WTC11 (cell line): Measurements from ENCODE around the gene PTP4A2. TPM values are rescaled to one million over a fixed set of nuclear protein-coding genes. Genes with fewer than 3 reads are reported as not detected.

Experiments
- ATAC-seq: fragments of 200-7000 bp; cut with Tn5 transposase; 2 replicates; pipeline ENCODE4 v1.10.0; 2021; ENCODE audit warnings: mild to moderate bottlenecking, moderate library complexity
- CTCF ChIA-PET: fragments of 300-600 bp; sonication (Branson Sonifier 250); formaldehyde crosslinking; loops from one replicate; lab custom pipeline; 2021; ENCODE audit warnings: antibody characterized with exemption; lab: Charles Lee
- POLR2A ChIA-PET: fragments of 350-600 bp; sonication (Branson Sonifier 250); formaldehyde crosslinking; loops from one replicate; lab custom pipeline; 2021; ENCODE audit warnings: antibody characterized with exemption; lab: Charles Lee
- DNase-seq: peaks from one replicate; pipeline ENCODE4 v3.0.0; 2021; ENCODE audit warnings: low spot score
- H3K27ac Mint-ChIP-seq: 2 replicates; pipeline ENCODE4 v1.8.0; 2021; ENCODE audit warnings: mixed read lengths
- H3K27me3 Mint-ChIP-seq: 2 replicates; pipeline ENCODE4 v1.8.0; 2021; ENCODE audit warnings: low read depth, mild to moderate bottlenecking, moderate library complexity, mixed read lengths
- H3K36me3 Mint-ChIP-seq: 2 replicates; pipeline ENCODE4 v1.8.0; 2021; ENCODE audit warnings: mixed read lengths
- H3K4me1 Mint-ChIP-seq: 2 replicates; pipeline ENCODE4 v1.8.0; 2022; ENCODE audit warnings: mixed read lengths
- H3K4me3 Mint-ChIP-seq: 2 replicates; pipeline ENCODE4 v1.8.0; 2021; ENCODE audit warnings: mild to moderate bottlenecking, moderate library complexity, mixed read lengths
- H3K9me3 Mint-ChIP-seq: 2 replicates; pipeline ENCODE4 v1.8.0; 2021; ENCODE audit warnings: mixed read lengths
- AR ChIP-seq: fragments of 250-450 bp; sonication (Bioruptor Pico); IDR thresholded peaks from 2 replicates; pipeline ENCODE4 v1.9.0; 2021; ENCODE audit warnings: mild to moderate bottlenecking
- ARID4B ChIP-seq: sonication (generic); formaldehyde crosslinking; IDR thresholded peaks from 2 replicates; pipeline ENCODE4 v1.8.0; 2023; ENCODE audit warnings: missing genetic modification reagents, mild to moderate bottlenecking, borderline replicate concordance
- ATF1 ChIP-seq: sonication (generic); formaldehyde crosslinking; IDR thresholded peaks from 2 replicates; pipeline ENCODE4 v1.8.1; 2023; ENCODE audit warnings: mild to moderate bottlenecking, moderate library complexity, missing genetic modification reagents
- ATF6 ChIP-seq: sonication (generic); formaldehyde crosslinking; IDR thresholded peaks from 2 replicates; pipeline ENCODE4 v1.8.1; 2023; ENCODE audit warnings: mild to moderate bottlenecking, missing genetic modification reagents
- CREB1 ChIP-seq: sonication (generic); formaldehyde crosslinking; IDR thresholded peaks from 2 replicates; pipeline ENCODE4 v1.8.0; 2023; ENCODE audit warnings: mild to moderate bottlenecking, missing genetic modification reagents
- E2F4 ChIP-seq: sonication (generic); formaldehyde crosslinking; IDR thresholded peaks from 2 replicates; pipeline ENCODE4 v1.8.1; 2022; ENCODE audit warnings: low read depth, mild to moderate bottlenecking, moderate library complexity, missing genetic modification reagents, borderline replicate concordance
- ELF4 ChIP-seq: sonication (generic); formaldehyde crosslinking; IDR thresholded peaks from 2 replicates; pipeline ENCODE4 v1.8.1; 2022; ENCODE audit warnings: low read depth, mild to moderate bottlenecking, moderate library complexity, missing genetic modification reagents
- ERG ChIP-seq: fragments of 250-450 bp; sonication (Bioruptor Pico); IDR thresholded peaks from 2 replicates; pipeline ENCODE4 v1.8.0; 2021; ENCODE audit warnings: mild to moderate bottlenecking
- FOXP1 ChIP-seq: sonication (generic); formaldehyde crosslinking; IDR thresholded peaks from 2 replicates; pipeline ENCODE4 v1.8.0; 2022; ENCODE audit warnings: missing genetic modification reagents, mild to moderate bottlenecking, moderate library complexity, borderline replicate concordance
- FOXP4 ChIP-seq: sonication (generic); formaldehyde crosslinking; IDR thresholded peaks from 2 replicates; pipeline ENCODE4 v1.8.0; 2022; ENCODE audit warnings: mild to moderate bottlenecking, missing genetic modification reagents
- NFE2L1 ChIP-seq: sonication (generic); formaldehyde crosslinking; IDR thresholded peaks from 2 replicates; pipeline ENCODE4 v1.8.1; 2023; ENCODE audit warnings: missing genetic modification reagents
- SOX15 ChIP-seq: fragments of 250-450 bp; sonication (Bioruptor Pico); IDR thresholded peaks from 2 replicates; pipeline ENCODE4 v1.9.0; 2021; ENCODE audit warnings: mild to moderate bottlenecking
- SP1 ChIP-seq: sonication (generic); formaldehyde crosslinking; conservative IDR thresholded peaks from 2 replicates; pipeline ENCODE4 v1.8.1; 2022; ENCODE audit warnings: missing genetic modification reagents
- TEAD1 ChIP-seq: sonication (generic); formaldehyde crosslinking; IDR thresholded peaks from 2 replicates; pipeline ENCODE4 v1.8.0; 2022; ENCODE audit warnings: mild to moderate bottlenecking, missing genetic modification reagents
- ZNF423 ChIP-seq: fragments of 250-450 bp; sonication (Bioruptor Pico); IDR thresholded peaks from 2 replicates; pipeline ENCODE4 v2.1.2; 2022; ENCODE audit warnings: mild to moderate bottlenecking, moderate library complexity
- ZNF671 ChIP-seq: fragments of 250-450 bp; sonication (Bioruptor Pico); IDR thresholded peaks from 2 replicates; pipeline ENCODE4 v1.8.0; 2021; ENCODE audit warnings: mild to moderate bottlenecking
- total RNA-seq: library from RNA; stranded (reverse); gene quantifications from 3 replicates; pipeline ENCODE4 v1.2.3, GENCODE V29; 2021

PTP4A2 gene
- total RNA-seq, 1 experiment from 2014 or later = 172 TPM

GRCh38 chr1:31877544-31877943, 60.6 kb downstream of the PTP4A2 start:
- no peaks in the 10 kb centered on the region for H3K9me3 Mint-ChIP-seq
- ChIA-PET POLR2A (no interaction called here), CTCF (interaction anchor here (1.1 to 1.5 kb wide), 2 partner anchors 62 to 86 kb away, joined by 4 read pairs; partner anchors contain the start of gene SPOCD1)
- H3K4me1 Mint-ChIP-seq = peaks cover 5% of the 10 kb centered on the region; the same call in 1 of the 2 replicates
- DNase-seq (no peak), ATAC-seq (no peak)
- H3K27ac Mint-ChIP-seq = no peak overlapping the region
- no peak overlapping the region for H3K4me3 Mint-ChIP-seq
- H3K36me3 Mint-ChIP-seq = no peaks in the 10 kb centered on the region
- H3K27me3 Mint-ChIP-seq = no peaks in the 10 kb centered on the region; the same call in 1 of the 2 replicates
- TF ChIP-seq ARID4B (CRISPR knock-in tag) (no peak), FOXP4 (no peak), SOX15 (no peak)

- Mint-ChIP-seq H3K27me3 (no peaks in the 10 kb centered on the region; the same call in 1 of the 2 replicates), H3K27ac (no peak overlapping the region), H3K9me3 (no peaks in the 10 kb centered on the region), H3K36me3 (no peaks in the 10 kb centered on the region), H3K4me1 (peaks cover 2% of the 10 kb centered on the region; the same call in 1 of the 2 replicates), H3K4me3 (no peak overlapping the region)
- ChIA-PET CTCF (no interaction called here), POLR2A (no interaction called here)
- ATAC-seq (no peak), DNase-seq (no peak)
- no peak for TF ChIP-seq TEAD1 (CRISPR knock-in tag)
- TF ChIP-seq NFE2L1 (CRISPR knock-in tag) = no peak
- no peak for TF ChIP-seq SP1 (CRISPR knock-in tag)
- TF ChIP-seq ERG (CRISPR knock-in tag) = no peak
- TF ChIP-seq CREB1 (CRISPR knock-in tag) = no peak
- TF ChIP-seq AR (CRISPR knock-in tag) = no peak
- no peak for TF ChIP-seq ELF4 (CRISPR knock-in tag)
- no peak for TF ChIP-seq SOX15
- no peak for TF ChIP-seq ZNF671 (CRISPR knock-in tag)
These were observed 62.4 kb downstream of the PTP4A2 start for GRCh38 chr1:31875636-31876236.

GRCh38 chr1:31874942-31875341, 63.2 kb downstream of the PTP4A2 start:
- no peak overlapping the region for H3K27ac Mint-ChIP-seq
- ChIA-PET POLR2A (no interaction called here), CTCF (no interaction called here)
- no peaks in the 10 kb centered on the region for H3K36me3 Mint-ChIP-seq
- no peaks in the 10 kb centered on the region; the same call in 1 of the 2 replicates for H3K27me3 Mint-ChIP-seq
- ATAC-seq = no peak
- no peaks in the 10 kb centered on the region for H3K4me1 Mint-ChIP-seq
- no peak for DNase-seq
- H3K9me3 Mint-ChIP-seq = no peaks in the 10 kb centered on the region
- no peak overlapping the region for H3K4me3 Mint-ChIP-seq
- TF ChIP-seq ATF6 (no peak), ZNF423 (no peak), FOXP1 (no peak), ATF1 (CRISPR knock-in tag) (no peak), E2F4 (CRISPR knock-in tag) (no peak), CREB1 (CRISPR knock-in tag) (no peak)
